ENCODE results near the gene TCEAL5. TPM values are rescaled to one million over a fixed set of nuclear protein-coding genes. Genes with fewer than 3 reads are reported as not detected.
A peak's percentile ranks its signal among the peaks of the same experiment; 100 is the strongest.
"Not testable (repeated sequence)": the region's sequence is repeated elsewhere in the genome, so short reads cannot be mapped to it uniquely, and the experiment has no call there.

TCEAL5 gene
- total RNA-seq, 1 donor from 2014 or later: 0.21 TPM

DNA sequence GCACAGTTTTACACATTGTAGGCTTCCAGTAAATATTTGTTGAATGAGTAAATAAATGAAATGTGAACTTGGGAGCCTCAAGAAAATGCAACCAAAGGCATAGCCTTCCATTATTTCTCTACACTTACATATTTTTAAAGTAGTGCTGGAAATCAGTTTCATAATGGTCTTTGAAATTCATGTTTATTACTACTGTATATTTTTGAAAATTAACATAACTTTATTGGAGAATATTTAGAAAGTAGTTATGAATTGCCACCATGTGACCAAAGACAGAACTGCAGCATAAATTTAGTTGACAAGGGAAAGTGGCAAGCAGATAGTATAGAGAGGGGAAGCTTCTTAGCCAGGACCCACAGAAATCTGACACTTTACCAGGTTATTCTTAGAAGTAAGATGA lies 28.0 kb downstream of the TCEAL5 start:
- Histone ChIP-seq H3K4me3 (ENCODE audit: low read depth, low read length) (no peak overlapping the region), H3K36me3 (ENCODE audit: control insufficient read depth, insufficient read depth, low read length) (no peaks in the 10 kb centered on the region), H3K27me3 (ENCODE audit: control insufficient read depth, insufficient read depth, low read length) (no peaks in the 10 kb centered on the region)
- no peak for DNase-seq (ENCODE audit: low read depth)
- TF ChIP-seq, protein P1, sequence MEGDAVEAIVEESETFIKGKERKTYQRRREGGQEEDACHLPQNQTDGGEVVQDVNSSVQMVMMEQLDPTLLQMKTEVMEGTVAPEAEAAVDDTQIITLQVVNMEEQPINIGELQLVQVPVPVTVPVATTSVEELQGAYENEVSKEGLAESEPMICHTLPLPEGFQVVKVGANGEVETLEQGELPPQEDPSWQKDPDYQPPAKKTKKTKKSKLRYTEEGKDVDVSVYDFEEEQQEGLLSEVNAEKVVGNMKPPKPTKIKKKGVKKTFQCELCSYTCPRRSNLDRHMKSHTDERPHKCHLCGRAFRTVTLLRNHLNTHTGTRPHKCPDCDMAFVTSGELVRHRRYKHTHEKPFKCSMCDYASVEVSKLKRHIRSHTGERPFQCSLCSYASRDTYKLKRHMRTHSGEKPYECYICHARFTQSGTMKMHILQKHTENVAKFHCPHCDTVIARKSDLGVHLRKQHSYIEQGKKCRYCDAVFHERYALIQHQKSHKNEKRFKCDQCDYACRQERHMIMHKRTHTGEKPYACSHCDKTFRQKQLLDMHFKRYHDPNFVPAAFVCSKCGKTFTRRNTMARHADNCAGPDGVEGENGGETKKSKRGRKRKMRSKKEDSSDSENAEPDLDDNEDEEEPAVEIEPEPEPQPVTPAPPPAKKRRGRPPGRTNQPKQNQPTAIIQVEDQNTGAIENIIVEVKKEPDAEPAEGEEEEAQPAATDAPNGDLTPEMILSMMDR (IDR thresholded peaks at IDR 0.05; ENCODE audit: insufficient read depth, low read length, poor library complexity, severe bottlenecking): peak; percentile 35

DNA sequence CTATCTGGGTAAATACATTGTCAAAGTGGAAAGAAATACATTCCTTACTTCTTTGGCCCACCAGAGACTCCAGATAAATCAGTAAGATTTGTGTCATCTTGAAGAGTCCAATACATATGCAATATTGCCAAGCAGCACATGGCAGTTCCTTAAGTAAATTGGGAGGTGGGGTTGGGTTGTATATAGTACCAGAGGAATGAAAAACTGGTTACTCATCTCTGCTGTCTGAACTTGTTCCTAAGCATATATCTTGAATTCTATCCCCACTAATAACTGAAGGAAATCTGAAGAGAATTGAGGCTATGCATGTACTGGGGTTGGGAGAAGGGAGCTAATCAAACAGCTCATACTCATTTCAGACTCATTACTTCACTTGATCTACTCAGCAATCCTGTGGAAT lies 36.4 kb downstream of the TCEAL5 start:
- H3K27me3 ChIP-seq (ENCODE audit: control insufficient read depth, insufficient read depth, low read length): peaks cover 2% of the 10 kb centered on the region
- H3K36me3 ChIP-seq (ENCODE audit: control insufficient read depth, insufficient read depth, low read length): no peaks in the 10 kb centered on the region
- TF ChIP-seq, protein P1 (IDR thresholded peaks at IDR 0.05; ENCODE audit: insufficient read depth, low read length, poor library complexity, severe bottlenecking): no peak
- DNase-seq (ENCODE audit: low read depth): no peak
- no peak overlapping the region for H3K4me3 ChIP-seq (ENCODE audit: low read depth, low read length)

DNA sequence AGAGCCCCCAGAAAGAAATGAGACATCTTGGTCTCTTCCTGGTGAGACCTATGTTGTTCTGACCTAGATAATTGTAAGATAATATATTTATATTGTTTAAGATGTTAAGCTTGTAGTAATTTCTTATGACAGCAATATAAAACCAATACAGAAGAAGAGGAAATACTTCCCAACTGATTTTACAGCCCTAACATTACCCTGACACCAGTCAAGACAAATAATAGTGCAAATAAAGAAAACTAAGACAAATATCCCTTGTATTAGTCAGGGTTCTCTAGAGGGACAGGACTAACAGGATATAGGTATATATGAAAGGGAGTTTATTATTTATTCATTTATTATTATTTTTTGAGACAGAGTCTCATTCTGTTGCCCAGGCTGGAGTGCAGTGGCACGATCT lies 40.3 kb downstream of the TCEAL5 start:
- peaks cover 6% of the 10 kb centered on the region for H3K27me3 ChIP-seq (ENCODE audit: control insufficient read depth, insufficient read depth, low read length)
- H3K4me3 ChIP-seq (ENCODE audit: low read depth, low read length): no peak overlapping the region
- TF ChIP-seq, protein P1 (IDR thresholded peaks at IDR 0.05; ENCODE audit: insufficient read depth, low read length, poor library complexity, severe bottlenecking): no peak
- DNase-seq (ENCODE audit: low read depth): no peak
- no peaks in the 10 kb centered on the region for H3K36me3 ChIP-seq (ENCODE audit: control insufficient read depth, insufficient read depth, low read length)

DNA sequence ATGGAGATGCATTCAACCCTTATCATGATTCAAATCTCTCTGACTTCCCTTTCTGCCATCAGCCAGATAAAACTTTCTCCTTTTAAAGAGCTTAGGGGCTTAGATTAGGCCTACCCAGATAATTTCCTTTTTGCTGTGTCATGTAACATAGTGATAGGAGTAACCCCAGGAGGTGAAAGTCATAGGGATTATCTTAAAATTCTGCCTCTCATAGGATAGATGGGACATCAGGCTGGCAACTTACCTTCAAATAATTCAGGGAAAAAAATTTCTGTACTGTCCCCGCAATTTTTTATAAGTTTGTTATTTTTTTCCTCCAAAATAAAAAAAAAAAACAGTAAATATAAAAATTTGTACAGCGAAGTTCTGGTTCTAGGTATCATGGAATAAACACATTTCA lies 40.9 kb downstream of the TCEAL5 start:
- not testable (repeated sequence) for H3K4me3 ChIP-seq (ENCODE audit: low read depth, low read length); DNase-seq (ENCODE audit: low read depth); H3K36me3 ChIP-seq (ENCODE audit: control insufficient read depth, insufficient read depth, low read length); H3K27me3 ChIP-seq (ENCODE audit: control insufficient read depth, insufficient read depth, low read length)

DNA sequence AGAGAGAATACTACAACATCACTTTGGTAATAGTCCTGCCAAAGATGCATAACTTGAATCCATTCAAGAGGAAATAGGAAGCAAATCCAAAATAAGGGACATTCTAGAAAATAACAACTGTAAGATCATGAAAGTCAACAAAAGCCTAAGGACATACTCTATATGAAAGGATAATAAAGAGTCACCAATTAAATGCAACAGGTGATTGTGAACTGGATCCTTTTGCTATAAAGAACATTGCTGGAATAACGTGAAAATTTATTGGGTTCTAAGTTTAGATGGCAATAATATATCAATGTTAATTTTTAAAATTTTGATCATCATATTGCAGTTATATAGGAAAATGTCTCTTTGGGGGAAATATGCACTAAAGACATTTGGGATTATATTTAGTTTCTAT lies 41.7 kb downstream of the TCEAL5 start:
- TF ChIP-seq, protein P1 (IDR thresholded peaks at IDR 0.05; ENCODE audit: insufficient read depth, low read length, poor library complexity, severe bottlenecking): no peak
- H3K4me3 ChIP-seq (ENCODE audit: low read depth, low read length): no peak overlapping the region

DNA sequence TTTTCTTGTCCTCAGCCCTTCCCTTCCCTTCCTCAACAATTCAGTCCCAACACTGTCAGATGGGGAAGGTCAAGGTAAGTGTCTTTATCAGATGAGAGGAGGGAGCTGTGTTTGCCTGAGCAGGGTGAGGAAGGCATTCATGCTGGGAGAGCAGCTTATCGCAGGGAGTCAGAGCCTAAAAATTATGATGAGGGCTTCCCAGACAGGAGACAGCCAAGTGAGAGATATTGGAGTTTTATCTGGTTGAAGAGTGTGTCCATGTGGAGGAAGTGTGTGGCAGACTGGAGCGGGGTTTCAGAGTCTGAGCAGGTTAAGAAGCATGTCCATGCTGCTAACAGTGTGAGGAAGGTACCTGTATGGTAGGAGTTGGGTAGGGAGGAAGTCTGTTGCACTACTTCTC lies 43.3 kb downstream of the TCEAL5 start:
- no peak for DNase-seq (ENCODE audit: low read depth)
- Histone ChIP-seq H3K27me3 (ENCODE audit: control insufficient read depth, insufficient read depth, low read length) (peaks cover 6% of the 10 kb centered on the region), H3K36me3 (ENCODE audit: control insufficient read depth, insufficient read depth, low read length) (no peaks in the 10 kb centered on the region), H3K4me3 (ENCODE audit: low read depth, low read length) (no peak overlapping the region)
- TF ChIP-seq, protein P1 (IDR thresholded peaks at IDR 0.05; ENCODE audit: insufficient read depth, low read length, poor library complexity, severe bottlenecking): no peak

More for the DNA sequence above, 41.7 kb downstream of the TCEAL5 start:
- H3K27me3 ChIP-seq (ENCODE audit: control insufficient read depth, insufficient read depth, low read length): peaks cover 6% of the 10 kb centered on the region
- H3K36me3 ChIP-seq (ENCODE audit: control insufficient read depth, insufficient read depth, low read length): no peaks in the 10 kb centered on the region
- DNase-seq (ENCODE audit: low read depth): no peak

DNA sequence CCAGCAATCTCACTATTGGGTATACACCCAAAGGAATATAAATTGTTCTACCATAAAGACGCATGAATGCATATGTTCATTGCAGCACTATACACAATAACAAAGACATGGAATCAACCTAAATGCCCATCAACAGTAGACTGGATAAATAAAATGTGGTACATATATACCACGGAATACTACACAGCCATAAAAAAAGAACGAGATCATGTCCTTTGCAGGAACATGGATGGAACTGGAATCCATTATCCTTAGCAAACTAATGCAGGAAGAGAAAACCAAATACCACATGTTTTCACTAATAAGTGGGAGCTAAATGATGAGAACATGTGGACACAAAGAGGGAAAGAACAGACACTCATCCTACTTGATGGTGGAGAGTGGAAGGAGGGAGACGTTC lies 50.6 kb downstream of the TCEAL5 start:
- not testable (repeated sequence) for H3K27me3 ChIP-seq (ENCODE audit: control insufficient read depth, insufficient read depth, low read length); H3K4me3 ChIP-seq (ENCODE audit: low read depth, low read length); DNase-seq (ENCODE audit: low read depth); H3K36me3 ChIP-seq (ENCODE audit: control insufficient read depth, insufficient read depth, low read length)

Other genes with a start within 250 kb of the TCEAL5 start
- 27.9 and 40.2 TPM in 2 replicates for gene BEX1, start 212.6 kb downstream of the TCEAL5 start, total RNA-seq
- not detected in 2 replicates for gene NXF3, start 183.6 kb downstream of the TCEAL5 start, total RNA-seq
- 80.8 and 84.0 TPM in 2 replicates for gene BEX4, start 61.6 kb downstream of the TCEAL5 start, total RNA-seq
- 89.6 and 91.3 TPM in 2 replicates for gene TCEAL8, start 21.6 kb downstream of the TCEAL5 start, total RNA-seq
- 74.2 and 81.3 TPM in 2 replicates for gene BEX2, start 34.2 kb upstream of the TCEAL5 start, total RNA-seq
- 23.1 and 40.1 TPM in 2 replicates for gene TCEAL7, start 53.5 kb upstream of the TCEAL5 start, total RNA-seq
- 99.1 and 154 TPM in 2 replicates for gene TCEAL9, start 79.8 kb upstream of the TCEAL5 start, total RNA-seq
- gene BEX3, start 99.8 kb upstream of the TCEAL5 start, total RNA-seq: 143 and 164 TPM in 2 replicates
- gene RAB40A, start 242.7 kb upstream of the TCEAL5 start, total RNA-seq: 0.13 TPM in 1 of 2 replicates, not detected in the other